B cell (primary cell): ENCODE data around the gene AQP6.

ENCODE experiments used
- EZH2 ChIP-seq: IDR thresholded peaks from 2 replicates; pipeline ENCODE4 v1.6.1; 2012; ENCODE audit warnings: borderline replicate concordance, low read depth, mild to moderate bottlenecking, moderate library complexity, low read length; ENCODE audit not compliant: insufficient read depth, poor library complexity, severe bottlenecking
- TF ChIP-seq, protein P1 (sequence below): fragments of 200-600 bp; IDR thresholded peaks from one replicate; pipeline ENCODE4 v1.8.0; 2022; ENCODE audit warnings: antibody characterized with exemption, mild to moderate bottlenecking

DNA sequence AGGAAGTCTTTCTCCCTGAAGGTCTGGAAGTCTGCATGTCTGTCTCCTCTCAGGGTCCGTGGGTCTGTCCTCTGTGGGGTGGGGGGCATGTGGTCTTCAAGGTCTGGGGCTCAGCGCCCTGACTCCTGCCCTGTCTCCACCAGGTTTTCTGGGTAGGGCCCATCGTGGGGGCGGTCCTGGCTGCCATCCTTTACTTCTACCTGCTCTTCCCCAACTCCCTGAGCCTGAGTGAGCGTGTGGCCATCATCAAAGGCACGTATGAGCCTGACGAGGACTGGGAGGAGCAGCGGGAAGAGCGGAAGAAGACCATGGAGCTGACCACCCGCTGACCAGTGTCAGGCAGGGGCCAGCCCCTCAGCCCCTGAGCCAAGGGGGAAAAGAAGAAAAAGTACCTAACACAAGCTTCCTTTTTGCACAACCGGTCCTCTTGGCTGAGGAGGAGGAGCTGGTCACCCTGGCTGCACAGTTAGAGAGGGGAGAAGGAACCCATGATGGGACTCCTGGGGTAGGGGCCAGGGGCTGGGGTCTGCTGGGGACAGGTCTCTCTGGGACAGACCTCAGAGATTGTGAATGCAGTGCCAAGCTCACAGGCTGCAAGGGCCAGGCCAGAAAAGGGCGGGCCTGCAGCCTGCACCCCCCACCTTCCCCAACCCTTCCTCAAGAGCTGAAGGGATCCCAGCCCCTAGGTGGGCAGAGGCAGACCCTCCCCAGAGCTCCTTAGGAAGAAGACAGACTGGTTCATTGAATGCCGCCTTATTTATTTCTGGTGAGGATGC lies 7.7 kb upstream of the AQP6 start:
- TF ChIP-seq, protein P1, sequence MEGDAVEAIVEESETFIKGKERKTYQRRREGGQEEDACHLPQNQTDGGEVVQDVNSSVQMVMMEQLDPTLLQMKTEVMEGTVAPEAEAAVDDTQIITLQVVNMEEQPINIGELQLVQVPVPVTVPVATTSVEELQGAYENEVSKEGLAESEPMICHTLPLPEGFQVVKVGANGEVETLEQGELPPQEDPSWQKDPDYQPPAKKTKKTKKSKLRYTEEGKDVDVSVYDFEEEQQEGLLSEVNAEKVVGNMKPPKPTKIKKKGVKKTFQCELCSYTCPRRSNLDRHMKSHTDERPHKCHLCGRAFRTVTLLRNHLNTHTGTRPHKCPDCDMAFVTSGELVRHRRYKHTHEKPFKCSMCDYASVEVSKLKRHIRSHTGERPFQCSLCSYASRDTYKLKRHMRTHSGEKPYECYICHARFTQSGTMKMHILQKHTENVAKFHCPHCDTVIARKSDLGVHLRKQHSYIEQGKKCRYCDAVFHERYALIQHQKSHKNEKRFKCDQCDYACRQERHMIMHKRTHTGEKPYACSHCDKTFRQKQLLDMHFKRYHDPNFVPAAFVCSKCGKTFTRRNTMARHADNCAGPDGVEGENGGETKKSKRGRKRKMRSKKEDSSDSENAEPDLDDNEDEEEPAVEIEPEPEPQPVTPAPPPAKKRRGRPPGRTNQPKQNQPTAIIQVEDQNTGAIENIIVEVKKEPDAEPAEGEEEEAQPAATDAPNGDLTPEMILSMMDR: no peak
- no peak for TF ChIP-seq EZH2
